Measurements from ENCODE around the gene CPA1.

DNA sequence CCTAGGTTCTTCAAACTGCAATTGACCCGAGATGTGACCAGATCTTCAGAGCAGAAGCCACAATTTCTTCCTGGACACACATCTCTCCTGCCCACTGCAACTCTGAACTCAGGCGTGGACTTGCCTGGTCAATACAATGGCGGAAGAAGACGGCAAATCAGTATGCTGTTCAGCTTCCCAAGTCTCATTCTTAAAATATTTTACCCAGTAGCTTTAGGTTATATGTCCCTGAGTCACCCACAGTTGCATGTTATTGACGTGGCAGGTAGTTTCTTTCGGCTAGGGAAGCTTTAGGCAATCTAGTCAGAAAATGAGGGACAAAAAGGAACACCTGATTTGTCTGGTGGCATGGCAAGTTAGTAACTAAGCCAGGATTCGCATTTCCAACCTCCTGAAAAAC, 38.0 kb downstream of the CPA1 start:
- TF ChIP-seq, protein P1, sequence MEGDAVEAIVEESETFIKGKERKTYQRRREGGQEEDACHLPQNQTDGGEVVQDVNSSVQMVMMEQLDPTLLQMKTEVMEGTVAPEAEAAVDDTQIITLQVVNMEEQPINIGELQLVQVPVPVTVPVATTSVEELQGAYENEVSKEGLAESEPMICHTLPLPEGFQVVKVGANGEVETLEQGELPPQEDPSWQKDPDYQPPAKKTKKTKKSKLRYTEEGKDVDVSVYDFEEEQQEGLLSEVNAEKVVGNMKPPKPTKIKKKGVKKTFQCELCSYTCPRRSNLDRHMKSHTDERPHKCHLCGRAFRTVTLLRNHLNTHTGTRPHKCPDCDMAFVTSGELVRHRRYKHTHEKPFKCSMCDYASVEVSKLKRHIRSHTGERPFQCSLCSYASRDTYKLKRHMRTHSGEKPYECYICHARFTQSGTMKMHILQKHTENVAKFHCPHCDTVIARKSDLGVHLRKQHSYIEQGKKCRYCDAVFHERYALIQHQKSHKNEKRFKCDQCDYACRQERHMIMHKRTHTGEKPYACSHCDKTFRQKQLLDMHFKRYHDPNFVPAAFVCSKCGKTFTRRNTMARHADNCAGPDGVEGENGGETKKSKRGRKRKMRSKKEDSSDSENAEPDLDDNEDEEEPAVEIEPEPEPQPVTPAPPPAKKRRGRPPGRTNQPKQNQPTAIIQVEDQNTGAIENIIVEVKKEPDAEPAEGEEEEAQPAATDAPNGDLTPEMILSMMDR (IDR thresholded peaks at IDR 0.05; ENCODE audit: insufficient read depth, low read length) = no peak
- no peak for TF ChIP-seq POLR2AphosphoS5 (IDR thresholded peaks at IDR 0.05; ENCODE audit: low read depth)

Data from HL-60 (cell line).